Measurements from ENCODE around the gene ROBO4.

ROBO4 gene

DNA sequence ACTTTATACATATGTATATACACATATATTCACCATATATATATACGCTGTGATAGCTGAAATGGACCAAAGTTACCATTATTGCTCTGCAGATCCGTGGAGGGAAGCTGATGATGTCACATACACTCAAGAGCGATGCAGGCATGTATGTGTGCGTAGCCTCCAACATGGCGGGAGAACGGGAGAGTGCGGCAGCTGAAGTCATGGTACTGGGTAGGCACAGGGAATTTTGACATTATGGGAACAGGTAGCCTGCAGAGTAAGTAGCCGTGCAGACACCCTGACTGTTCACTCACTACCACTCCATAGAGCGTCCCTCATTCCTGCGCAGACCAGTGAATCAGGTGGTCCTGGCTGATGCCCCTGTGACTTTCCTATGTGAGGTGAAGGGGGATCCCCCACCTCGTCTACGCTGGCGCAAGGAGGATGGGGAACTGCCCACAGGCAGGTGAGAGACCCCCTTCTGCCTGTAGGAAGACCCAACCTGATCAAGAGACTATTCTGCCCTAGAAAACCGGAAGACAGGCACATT lies 27.7 kb downstream of the ROBO4 start:
- no peak for DNase-seq

DNA sequence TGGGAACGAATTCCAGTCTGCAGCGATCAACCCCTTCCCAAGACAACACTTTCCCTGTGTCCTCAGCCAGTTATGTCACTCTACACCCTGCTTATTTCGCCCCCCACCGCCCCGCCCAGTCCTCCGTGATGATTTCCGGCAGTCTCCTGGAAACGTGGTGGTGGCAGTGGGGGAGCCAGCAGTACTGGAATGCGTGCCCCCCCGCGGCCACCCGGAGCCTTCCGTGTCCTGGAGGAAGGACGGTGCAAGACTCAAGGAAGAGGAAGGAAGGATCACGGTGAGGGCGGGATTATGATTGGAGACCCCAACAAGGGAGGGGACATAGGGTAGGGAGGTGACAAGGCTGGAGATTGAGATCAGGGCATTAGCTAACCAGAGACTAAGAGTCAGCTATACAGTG lies 28.3 kb downstream of the ROBO4 start:
- no peak for DNase-seq

DNA sequence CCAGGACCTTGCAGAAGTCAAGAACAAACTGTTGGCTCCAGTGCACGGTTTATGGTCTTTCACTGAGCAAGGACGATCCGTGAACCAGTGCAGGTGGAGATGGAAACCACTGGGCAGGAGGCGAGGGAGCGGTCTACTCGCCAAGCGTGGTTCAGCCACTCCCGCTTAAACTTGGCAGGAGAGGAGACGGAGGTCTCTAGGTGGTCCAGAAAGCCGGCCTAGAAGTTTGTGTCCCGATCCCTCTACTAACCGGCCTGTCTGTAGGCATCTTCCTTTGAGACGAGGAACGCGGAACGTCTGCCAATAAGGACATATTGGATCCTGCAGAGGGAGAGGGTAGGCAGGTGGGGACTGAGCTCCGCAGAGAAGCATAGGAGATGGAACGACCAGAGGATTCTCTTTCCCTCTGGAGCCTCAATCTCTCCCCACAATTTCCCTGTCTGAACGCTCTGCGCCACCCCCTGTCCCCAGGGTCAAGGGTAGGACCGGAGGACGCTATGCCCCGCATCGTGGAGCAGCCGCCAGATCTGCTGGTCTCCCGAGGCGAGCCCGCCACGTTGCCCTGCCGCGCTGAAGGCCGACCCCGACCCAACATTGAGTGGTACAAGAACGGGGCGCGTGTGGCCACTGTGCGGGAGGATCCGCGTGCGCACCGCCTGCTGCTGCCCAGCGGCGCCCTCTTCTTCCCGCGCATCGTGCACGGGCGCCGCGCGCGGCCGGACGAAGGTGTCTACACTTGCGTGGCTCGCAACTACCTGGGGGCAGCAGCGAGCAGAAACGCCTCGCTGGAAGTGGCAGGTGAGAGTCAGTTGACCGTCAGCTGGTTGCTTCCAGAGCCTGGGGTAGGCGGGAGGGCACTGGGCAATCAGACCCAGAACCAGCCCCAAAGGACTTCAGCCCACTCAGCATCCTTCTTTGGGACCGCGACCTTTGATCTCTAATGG lies 29.1 kb downstream of the ROBO4 start:
- DNase-seq: no peak

DNA sequence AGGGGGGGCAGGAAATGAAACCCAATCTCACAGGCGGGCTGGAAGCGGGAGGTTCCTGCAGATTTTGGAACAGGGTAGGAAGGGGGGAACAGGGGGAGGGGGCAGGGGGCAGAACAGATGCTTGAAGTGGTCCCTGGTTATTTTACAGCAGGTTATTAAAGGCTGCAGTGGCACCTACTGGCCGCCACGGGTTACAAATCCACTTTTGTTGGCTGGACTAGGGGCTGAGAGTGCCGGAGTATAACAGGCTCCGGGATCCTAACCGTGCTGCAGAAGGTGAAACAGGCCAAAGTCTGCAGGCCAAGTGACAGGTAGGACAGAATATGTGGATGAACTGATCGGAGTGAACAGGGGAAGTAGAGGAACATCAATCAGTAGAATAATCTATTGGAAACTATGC lies 30.0 kb downstream of the ROBO4 start:
- DNase-seq: no peak

DNA sequence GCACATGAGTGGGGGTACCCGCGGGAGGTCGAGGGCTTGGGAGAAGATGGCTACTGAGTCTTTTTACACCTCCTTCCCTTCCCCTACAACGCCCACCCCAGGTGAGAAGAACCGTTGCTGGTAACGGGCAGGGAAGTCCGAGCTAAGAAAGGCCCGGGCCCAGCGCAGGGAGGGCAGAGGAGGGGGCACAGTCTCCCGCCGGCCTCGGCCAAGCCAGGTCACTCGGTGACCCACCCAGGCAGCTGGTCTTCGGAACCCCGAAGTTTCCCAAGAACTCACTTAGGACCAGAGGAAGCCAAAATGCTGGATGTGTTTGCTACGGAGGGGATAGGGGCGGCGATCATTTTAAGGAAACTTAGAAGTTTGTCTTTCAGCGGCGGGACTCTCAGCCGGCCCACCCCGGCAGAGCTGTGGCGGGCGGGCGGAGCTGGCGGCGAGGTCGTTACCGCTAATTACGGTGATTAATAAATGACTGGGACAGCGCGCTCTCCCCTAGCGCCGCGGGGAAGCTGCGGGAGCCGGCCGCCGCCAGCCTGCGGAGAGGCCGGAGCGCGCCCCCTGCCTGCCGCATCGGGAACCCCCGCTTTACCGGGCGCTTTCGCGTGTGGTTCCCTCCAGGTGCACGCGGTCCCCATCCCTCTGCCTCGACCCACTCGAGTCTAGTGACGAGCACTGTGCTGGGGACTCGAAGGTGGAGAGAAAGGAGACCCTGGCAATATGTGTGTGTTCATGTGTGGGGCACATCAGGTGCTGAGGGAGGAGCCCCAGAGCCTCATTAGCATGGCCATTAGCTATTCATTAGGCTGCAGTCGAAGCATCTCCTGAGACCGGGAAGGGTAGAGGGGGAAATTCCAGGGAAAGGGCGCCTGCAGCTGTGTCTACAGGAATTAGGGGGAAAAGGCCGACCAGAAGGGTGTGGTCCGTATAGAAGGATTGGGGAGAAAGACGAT lies 31.5 kb downstream of the ROBO4 start:
- no peak for DNase-seq

DNA sequence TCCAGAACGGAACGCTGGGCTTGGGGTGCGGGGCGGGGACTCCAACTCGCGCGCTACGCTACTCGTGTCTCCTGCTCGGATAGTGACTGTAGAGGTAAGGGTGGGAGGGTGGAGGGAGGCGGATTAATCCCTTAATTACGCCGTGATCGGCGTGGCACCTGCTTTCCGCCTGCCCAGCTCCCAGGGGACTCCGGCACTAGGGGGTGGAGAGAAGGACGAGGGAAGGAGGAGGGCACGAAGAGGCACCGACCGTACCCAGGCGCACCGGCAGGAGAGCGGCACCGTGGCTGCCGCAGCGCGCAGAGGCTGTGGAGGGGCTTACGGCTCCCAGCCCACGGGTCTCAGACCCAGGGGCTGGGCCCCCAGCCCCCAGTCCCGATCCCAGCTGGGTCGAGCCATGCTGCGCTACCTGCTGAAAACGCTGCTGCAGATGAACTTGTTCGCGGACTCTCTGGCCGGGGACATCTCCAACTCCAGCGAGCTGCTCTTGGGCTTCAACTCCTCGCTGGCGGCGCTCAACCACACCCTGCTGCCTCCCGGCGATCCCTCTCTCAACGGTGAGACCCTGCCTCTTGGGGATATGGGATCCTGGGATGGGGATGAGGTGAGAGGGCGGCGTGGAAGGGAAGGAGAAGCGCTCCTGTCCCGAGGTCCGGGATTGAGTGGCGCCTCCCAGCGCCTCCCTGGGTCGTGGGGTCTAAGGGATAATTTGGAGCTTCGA lies 32.3 kb downstream of the ROBO4 start, which contains the start of gene ROBO3:
Gene ROBO3 (plus strand): TSS at position 252 of the 721 bp plus-strand sequence. CDS start 146 bp downstream, at position 398.
- DNase-seq: no peak

DNA sequence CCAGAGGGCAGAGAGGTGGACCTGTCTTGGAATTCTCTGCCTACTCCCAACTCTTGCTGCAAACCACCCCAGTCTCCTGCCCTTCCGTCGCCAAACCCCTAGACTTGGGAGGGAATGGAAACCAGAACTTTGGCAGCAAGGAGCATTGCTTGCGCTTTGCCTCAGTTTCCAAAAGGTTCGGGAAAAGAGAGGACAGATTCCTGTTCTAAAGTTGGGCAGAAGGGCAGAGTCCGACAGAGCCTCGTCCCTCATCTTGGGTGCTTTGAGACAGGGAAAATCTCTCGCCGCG lies 32.8 kb downstream of the ROBO4 start:
- no peak for DNase-seq

DNA sequence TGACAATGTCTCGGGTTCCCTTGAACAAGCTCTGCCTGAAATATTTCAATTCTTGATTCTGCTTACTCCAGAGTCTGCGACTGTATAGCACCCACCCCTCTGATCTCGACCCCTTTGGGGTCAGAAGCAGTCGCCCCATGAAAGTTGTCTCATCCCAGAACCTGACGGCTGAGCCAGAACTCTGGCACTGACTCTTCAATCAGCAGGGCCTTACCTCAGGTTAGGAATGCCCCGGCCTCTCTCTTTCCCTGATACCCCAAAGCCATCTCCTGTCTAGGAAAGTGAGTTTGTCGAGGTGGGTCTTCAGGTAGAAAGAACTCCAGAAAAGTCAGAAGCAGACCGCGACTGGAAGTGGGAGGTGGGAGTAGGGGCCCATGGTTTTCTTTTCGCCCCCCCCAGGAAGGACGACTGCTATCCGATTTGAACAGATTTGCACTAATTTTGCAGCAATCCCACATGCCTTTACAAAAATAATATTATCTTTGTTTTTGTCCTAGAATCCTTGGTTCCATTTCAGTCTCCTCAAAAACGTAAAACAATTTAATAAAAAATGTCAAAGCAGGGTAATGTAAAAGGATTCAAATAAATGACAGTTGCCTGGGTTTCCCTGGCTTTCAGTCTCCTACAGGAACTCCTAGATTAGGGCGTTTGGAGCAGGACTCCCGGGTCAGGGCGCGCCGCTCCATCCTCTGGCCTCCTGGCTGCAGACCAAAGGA lies 33.3 kb downstream of the ROBO4 start:
- DNase-seq: no peak

DNA sequence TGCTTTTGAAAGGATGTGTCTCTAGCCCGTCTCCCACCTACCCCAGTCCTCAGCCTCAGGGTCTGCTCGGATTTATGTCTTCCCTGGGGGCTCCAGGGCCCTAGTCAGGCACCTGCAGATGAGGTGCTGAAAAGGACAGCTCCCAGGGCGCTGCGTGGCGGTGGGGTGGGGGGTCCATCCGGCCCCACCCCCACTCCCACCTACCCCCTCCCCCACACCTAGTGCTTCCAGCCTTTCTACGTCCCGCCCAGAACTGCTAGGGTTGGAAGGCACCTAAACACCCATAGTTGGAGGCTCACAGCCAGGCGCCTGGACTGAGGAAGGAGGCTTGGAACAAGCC lies 33.9 kb downstream of the ROBO4 start:
- DNase-seq: no peak

DNA sequence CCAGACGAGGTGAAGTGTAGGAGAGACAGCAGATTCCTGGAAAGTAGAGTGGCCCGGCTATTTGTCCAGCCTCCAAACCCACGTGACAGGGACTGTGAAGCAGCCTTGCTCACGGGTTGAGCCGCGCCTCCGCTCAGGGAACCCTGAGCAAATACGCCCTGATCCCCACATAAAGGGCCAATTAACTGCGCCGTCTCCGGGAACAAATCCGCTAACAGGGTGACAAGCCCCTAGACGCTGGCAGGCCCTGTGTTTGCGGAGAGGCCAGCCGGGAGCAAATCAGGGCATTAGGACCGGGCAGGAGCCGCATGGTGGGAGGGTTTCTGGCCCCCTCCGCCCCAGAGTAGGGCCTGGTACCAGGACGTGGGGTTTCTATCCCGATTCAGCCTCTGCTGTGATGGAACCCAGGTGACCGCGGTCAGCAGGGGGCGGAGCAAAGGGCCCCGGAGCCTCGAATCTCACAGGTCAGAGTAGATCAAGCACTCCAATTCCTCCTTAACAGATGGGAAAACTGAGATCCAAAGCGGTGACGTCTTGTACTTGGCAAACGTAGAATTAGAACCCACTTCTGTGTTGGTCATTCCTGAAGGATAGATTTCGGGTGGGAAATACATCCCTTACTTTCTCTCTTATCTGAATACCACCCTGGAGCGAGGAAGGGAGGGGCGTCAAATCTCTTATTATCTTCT lies 34.4 kb downstream of the ROBO4 start:
- DNase-seq: no peak

DNA sequence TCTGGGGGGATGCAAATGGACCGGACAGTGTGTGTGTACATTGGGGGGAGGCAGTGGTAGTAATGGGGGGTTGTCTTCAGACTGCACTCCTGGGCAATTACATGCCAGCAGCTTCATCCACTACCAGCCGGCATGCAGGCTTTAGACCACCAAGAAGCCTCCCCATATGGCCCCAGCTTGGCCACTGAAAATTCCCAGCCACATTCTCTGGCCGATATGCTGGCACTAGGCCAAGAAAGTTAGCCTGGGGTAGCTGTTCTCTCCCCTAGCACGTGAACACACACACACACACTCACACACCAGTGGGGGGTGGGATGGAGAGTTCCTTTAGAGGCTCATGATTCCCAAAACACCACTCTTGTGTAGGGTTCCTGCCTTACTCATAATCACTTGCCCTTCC lies 36.0 kb downstream of the ROBO4 start:
- DNase-seq: no peak

DNA sequence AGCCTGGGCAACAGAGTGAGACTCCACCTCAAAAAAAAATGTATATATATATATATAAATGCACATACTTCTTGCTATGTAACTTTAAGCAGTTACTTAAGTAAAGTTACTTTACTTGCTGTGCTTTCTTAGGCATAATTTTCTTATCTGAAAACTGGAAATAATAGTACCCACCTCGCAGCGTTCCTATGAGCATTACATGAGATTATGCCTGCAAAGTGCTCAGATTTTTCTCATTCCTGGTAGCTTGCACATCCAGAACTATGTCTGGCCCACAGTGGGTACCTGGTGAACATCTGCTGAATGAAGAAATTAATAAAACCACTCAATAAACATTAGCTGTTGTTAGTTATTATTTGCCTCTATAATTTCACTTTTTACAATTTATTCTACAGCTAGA lies 38.5 kb downstream of the ROBO4 start:
- no peak for DNase-seq

DNA sequence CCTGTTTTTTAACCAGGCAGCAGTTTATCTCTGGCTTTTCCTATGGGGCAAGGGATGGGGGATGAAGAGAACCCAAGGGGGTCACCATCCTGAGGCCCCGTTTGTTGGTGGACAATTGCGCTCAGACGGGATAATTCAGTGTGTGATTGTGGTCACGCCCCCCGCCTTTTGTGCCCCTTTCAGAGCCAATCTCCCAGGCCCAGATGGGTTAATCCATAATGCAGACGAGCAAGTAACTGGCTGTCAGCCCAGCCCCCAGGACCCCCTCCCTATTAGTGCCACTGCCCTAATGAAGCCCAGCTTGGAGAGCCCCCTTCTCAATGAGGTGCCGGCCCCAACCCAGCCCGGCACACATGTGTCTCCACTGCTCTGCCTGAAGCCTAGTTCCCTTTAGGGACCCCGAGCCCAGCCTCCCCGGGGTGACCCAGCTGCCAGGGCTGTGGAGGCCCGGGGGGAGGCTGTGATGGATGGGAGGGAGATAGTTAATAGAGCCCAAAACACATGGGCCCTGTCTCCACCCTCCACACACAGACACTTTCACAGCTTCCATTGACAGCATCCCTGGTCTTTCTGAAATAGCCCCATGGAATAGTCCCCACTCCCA lies 51.5 kb downstream of the ROBO4 start:
- DNase-seq: no peak

DNA sequence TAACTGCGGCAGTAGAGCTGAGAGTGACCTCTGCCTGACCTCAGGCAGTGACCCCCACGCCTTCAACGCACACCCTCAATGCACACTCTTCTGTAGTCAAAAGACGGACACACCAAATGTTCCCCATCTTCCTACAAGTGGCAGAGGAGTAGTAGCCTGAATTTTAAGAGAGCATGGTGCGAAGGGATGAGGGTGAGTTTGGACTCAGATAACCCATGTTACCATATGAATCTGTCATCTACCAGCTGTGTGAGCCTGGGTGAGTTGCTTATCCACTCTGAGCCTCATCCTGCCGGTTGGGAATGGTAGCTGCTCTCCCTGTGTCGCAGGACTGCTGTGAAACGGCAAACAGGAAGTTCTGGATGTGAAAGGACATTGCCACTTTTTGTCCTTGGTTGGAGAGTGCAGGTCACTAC lies 53.0 kb downstream of the ROBO4 start:
- no peak for DNase-seq

DNA sequence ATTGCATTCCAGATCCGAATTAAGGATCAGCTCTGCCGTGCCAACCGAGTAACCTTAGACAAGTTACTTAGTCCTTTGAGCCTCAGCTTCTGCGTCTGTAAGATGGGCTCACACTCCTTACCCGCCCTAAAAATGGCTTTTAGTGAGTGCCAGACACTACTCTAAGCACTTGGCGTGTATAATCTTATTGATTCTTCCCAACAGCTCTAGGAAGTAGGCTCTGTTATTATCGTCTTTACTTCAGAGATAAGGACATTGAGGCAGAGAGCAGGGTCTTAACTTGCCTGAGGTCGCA lies 54.1 kb downstream of the ROBO4 start:
- no peak for DNase-seq

DNA sequence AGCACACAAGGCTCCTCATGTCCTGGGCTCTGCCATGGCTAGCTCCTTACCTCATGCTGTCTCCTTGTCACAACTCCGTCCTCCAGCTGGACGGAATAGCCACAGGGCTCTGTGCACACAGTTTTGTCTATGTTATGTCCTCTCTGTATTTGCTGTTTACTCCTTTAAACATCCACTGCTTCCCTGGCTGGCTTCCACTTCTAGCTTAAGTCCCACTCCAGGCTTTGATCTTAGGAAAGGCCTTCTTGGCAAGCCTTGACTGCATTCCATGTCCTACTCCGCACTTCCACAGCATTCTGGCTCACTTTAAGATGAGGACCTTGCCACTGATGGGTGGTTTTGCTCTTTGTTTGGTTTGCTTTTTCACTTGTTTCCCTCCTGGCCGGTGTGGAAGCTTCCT lies 55.4 kb downstream of the ROBO4 start:
- no peak for DNase-seq

DNA sequence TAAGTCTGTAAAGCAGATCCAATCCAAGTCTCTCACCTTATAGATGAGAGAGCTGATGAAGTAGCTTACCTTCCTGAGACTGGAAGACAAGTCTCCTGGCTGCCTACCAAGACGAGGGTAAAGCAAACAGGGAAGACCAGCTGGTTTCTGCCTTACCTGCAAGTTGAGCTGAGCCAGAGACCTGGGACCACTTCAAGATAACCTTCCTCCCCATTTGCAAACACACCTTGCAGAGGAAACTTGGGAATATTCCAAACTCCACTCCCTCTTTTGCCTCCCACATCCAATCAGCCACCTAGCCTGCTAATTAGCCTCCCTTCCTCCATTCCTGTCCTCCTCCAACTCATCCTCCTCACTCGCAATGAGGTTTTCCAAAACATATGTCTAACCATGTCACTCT lies 55.8 kb downstream of the ROBO4 start:
- DNase-seq: no peak

DNA sequence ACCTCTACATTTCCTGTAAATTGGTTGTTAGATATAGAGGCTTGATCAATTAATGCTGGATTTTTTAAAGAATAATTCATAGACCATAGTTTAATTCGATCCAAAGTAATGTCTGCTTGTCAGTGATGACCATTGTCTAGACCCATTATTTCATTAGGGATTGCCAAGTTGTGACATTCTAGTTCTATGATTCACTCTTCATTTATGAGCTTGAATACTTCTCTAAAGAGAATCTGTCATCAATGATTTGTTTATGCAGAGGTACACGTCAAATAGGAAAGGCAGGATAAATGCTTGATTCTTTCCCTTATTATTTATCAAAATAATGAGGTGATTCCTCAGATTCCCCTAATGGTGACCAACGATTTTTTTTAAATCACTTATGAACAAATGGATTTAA lies 56.5 kb downstream of the ROBO4 start:
- DNase-seq: no peak

DNA sequence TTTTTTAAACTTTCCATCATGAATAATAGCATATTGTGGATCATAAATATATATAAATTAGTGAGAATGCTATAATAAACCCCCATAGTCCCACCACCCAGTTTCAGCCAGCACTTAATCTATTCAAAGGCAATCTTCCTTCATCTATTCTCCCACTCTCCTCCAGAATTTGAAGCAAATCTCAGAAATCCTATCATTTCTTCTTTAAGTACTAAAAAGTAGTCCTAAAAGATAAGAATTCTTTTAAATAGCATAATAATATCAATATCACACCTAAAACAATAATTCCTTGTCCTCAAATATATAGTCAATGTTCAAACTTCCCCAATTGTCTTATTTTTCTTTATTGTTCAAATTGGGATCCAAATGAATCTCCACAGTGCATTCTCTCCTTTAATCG lies 57.0 kb downstream of the ROBO4 start:
- DNase-seq: no peak

DNA sequence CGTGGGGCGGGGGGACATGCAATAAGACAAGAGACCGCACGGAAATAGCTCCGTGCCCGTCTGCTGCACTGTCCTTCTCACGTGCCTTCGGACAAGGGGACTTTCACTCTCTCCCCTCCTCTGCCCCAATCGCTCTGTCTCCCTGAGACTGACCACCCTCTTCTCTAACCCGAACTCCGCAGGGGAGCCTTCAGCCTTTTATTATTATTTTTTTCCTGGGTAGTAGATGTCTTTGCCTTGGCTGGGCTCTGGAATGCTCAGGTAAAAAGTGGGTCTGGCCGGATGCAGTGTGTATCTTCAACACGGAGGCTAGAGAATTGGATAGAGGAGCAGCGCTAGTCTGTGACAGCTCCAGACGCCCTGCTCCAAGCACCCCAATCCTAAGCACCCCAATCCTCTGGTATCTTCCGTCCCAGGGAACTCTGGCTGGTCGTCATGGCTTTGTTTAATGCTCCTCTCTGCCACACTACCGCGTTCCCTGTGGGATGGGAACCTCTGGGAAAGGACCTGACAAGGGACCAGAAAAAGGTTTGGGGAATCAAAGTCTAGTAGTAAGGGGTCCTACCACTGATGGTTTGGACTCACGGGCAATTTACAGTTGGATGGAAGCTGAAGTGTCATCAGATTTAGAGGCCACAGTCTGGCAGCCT lies 57.6 kb downstream of the ROBO4 start:
- DNase-seq: no peak
